OCI-LY7 (cell line): Measurements from ENCODE around the gene STX18. TPM values are rescaled to one million over a fixed set of nuclear protein-coding genes. Genes with fewer than 3 reads are reported as not detected.
A peak's percentile ranks its signal among the peaks of the same experiment; 100 is the strongest.

Experiments
- BruUV-seq: library from RNA; stranded (reverse); fragments of 400-500 nt; replicated peaks from 2 replicates; lab custom pipeline; 2021; lab: Mats Ljungman, UMichigan
- CTCF ChIA-PET: fragments of 300-600 bp; sonication (Branson Sonifier 250); formaldehyde crosslinking; loops from one replicate; lab custom pipeline; 2022; ENCODE audit warnings: antibody characterized with exemption; ENCODE audit not compliant: unreplicated experiment; lab: Charles Lee
- POLR2A ChIA-PET: fragments of 300-600 bp; sonication (Branson Sonifier 250); formaldehyde crosslinking; loops from one replicate; lab custom pipeline; 2022; ENCODE audit warnings: antibody characterized with exemption; lab: Charles Lee
- DNase-seq: peaks from one replicate; pipeline ENCODE4 v3.0.0-alpha.2; 2015; ENCODE audit warnings: low spot score
- H2AFZ ChIP-seq: fragments of 200-600 bp; sonication (generic), shearing (Covaris generic); 2 replicates; pipeline ENCODE4 v1.6.1; 2014; ENCODE audit warnings: mild to moderate bottlenecking, antibody characterized with exemption, low read length, moderate library complexity
- H3K27ac ChIP-seq: fragments of 200-600 bp; sonication (generic); 2 replicates; pipeline ENCODE4 v1.5.1; 2014; ENCODE audit warnings: mixed run types, low read depth, mild to moderate bottlenecking, moderate library complexity, low read length, inconsistent platforms; ENCODE audit not compliant: poor library complexity, severe bottlenecking
- H3K36me3 ChIP-seq: fragments of 200-600 bp; sonication (generic); 2 replicates; pipeline ENCODE4 v1.6.1; 2014; ENCODE audit warnings: mild to moderate bottlenecking, antibody characterized with exemption, low read length, moderate library complexity, mixed read lengths; ENCODE audit not compliant: insufficient read depth
- H3K4me1 ChIP-seq: fragments of 200-600 bp; sonication (generic); 2 replicates; pipeline ENCODE4 v1.5.1; 2014; ENCODE audit warnings: mild to moderate bottlenecking, low read length; ENCODE audit not compliant: insufficient read depth, poor library complexity, severe bottlenecking
- H3K4me2 ChIP-seq: fragments of 200-600 bp; sonication (generic); 2 replicates; pipeline ENCODE4 v1.6.1; 2014; ENCODE audit warnings: mild to moderate bottlenecking, low read length
- H3K4me3 ChIP-seq: fragments of 200-600 bp; sonication (generic); 2 replicates; pipeline ENCODE4 v1.5.1; 2014; ENCODE audit warnings: mild to moderate bottlenecking, low read depth, low read length; ENCODE audit not compliant: poor library complexity, severe bottlenecking
- H3K79me2 ChIP-seq: fragments of 200-600 bp; sonication (generic); 2 replicates; pipeline ENCODE4 v1.6.1; 2016; ENCODE audit warnings: low read depth, mild to moderate bottlenecking, low read length, moderate library complexity, mixed read lengths; ENCODE audit not compliant: insufficient read depth
- H3K9me2 ChIP-seq: fragments of 200-600 bp; sonication (generic); 2 replicates; pipeline ENCODE4 v1.6.1; 2016; ENCODE audit warnings: mild to moderate bottlenecking, low read length, mixed read lengths; ENCODE audit not compliant: insufficient read depth
- H3K9me3 ChIP-seq: fragments of 200-600 bp; sonication (generic); 2 replicates; pipeline ENCODE4 v1.6.1; 2014; ENCODE audit warnings: mild to moderate bottlenecking, mixed run types, low read length, mixed read lengths
- H4K20me1 ChIP-seq: fragments of 200-600 bp; sonication (generic); 2 replicates; pipeline ENCODE4 v1.6.1; 2014; ENCODE audit warnings: mild to moderate bottlenecking, antibody characterized with exemption, low read length, moderate library complexity, mixed read lengths; ENCODE audit not compliant: insufficient read depth
- CTCF ChIP-seq: fragments of 200-600 bp; sonication (generic); conservative IDR thresholded peaks from 2 replicates; pipeline ENCODE4 v1.5.1; 2014; ENCODE audit warnings: mild to moderate bottlenecking, antibody characterized with exemption, low read length, moderate library complexity, mixed read lengths
- EZH2phosphoT487 ChIP-seq: fragments of 200-600 bp; sonication (generic); IDR thresholded peaks from 2 replicates; pipeline ENCODE4 v1.6.1; 2018; ENCODE audit warnings: low read depth, borderline replicate concordance, mild to moderate bottlenecking, mixed run types, antibody characterized with exemption, low read length, moderate library complexity, mixed read lengths
- intact Hi-C: fragments of 100-400 bp; cut with micrococcal nuclease; formaldehyde crosslinking; loops from one replicate; pipeline ENCODE4 v1.10.0; 2022; ENCODE audit not compliant: unreplicated experiment
- total RNA-seq, 2 experiments: library from RNA; depleted of rRNA in 1 of 2; stranded (reverse); fragments of >200 nt in 1 of 2; shearing (Covaris generic) in 1 of 2; gene quantifications; 2 replicates each; pipeline ENCODE4 v1.2.3, GENCODE V29; 2014 to 2022

STX18 gene
- total RNA-seq, 2 experiments from 2014 or later, result 30.6 to 35.2 TPM

GRCh38 chr4:4519297-4519894, 22.5 kb downstream of the STX18 start:
- H2AFZ ChIP-seq, result no peak overlapping the region
- no peaks in the 10 kb centered on the region for H3K36me3 ChIP-seq
- H3K9me3 ChIP-seq, result no peaks in the 10 kb centered on the region
- H3K79me2 ChIP-seq, result peaks cover 20% of the 10 kb centered on the region; the same call in 1 of the 2 replicates
- H4K20me1 ChIP-seq, result no peaks in the 10 kb centered on the region; the same call in none of the 2 replicates
- no peak overlapping the region for H3K27ac ChIP-seq
- no peak overlapping the region for H3K4me2 ChIP-seq
- POLR2A ChIA-PET, result interaction anchor here (0.7 to 1.8 kb wide), 6 partner anchors 8 to 263 kb away, joined by 3 to 6 read pairs (median 4); no protein-coding TSS in a partner anchor
- peaks cover 9% of the 10 kb centered on the region for H3K4me1 ChIP-seq
- no peaks in the 10 kb centered on the region for H3K9me2 ChIP-seq
- CTCF ChIA-PET, result no interaction called here
- no TSS peak for BruUV-seq
- DNase-seq, result no peak
- intact Hi-C loops, result no loop called here
- TF ChIP-seq EZH2phosphoT487, result no peak
- peak; percentile 71 for TF ChIP-seq CTCF
- H3K4me3 ChIP-seq, result no peak overlapping the region

- CTCF ChIA-PET, result no interaction called here
- peaks cover 20% of the 10 kb centered on the region; the same call in 1 of the 2 replicates for H3K79me2 ChIP-seq
Observed at GRCh38 chr4:4518747-4519146, 23.1 kb downstream of the STX18 start.

More at GRCh38 chr4:4518747-4519146, 23.1 kb downstream of the STX18 start:
- TF ChIP-seq CTCF (no peak), EZH2phosphoT487 (no peak)
- Histone ChIP-seq H3K4me3 (no peak overlapping the region), H3K4me1 (peaks cover 3% of the 10 kb centered on the region), H4K20me1 (no peaks in the 10 kb centered on the region; the same call in none of the 2 replicates), H3K9me3 (no peaks in the 10 kb centered on the region), H3K36me3 (no peaks in the 10 kb centered on the region), H2AFZ (no peak overlapping the region), H3K9me2 (no peaks in the 10 kb centered on the region), H3K27ac (no peak overlapping the region), H3K4me2 (no peak overlapping the region)
- no TSS peak for BruUV-seq
- DNase-seq, result no peak
- POLR2A ChIA-PET, result interaction anchor here (0.7 to 1.8 kb wide), 3 partner anchors 11 to 262 kb away, joined by 3 to 6 read pairs (median 3); no protein-coding TSS in a partner anchor
- intact Hi-C loops, result no loop called here
